HCT116 (cell line): Measurements from ENCODE around the gene HOXB9. TPM values are rescaled to one million over a fixed set of nuclear protein-coding genes. Genes with fewer than 3 reads are reported as not detected.

Source experiments
- ATAC-seq: fragments of 200-7000 bp; cut with Tn5 transposase; 2 replicates; pipeline ENCODE4 v1.9.1; 2020; ENCODE audit warnings: mild to moderate bottlenecking, moderate library complexity
- Bru-seq: library from RNA; stranded (reverse); fragments of 400-500 nt; gene quantifications from one replicate; lab custom pipeline; 2021; lab: Mats Ljungman, UMichigan
- BruChase-seq, 2 experiments: library from RNA; stranded (reverse); fragments of 400-500 nt; gene quantifications; one replicate each; lab custom pipeline; 2021; lab: Mats Ljungman, UMichigan
- BruUV-seq: library from RNA; stranded (reverse); fragments of 400-500 nt; replicated peaks from 2 replicates; lab custom pipeline; 2021; lab: Mats Ljungman, UMichigan
- CTCF ChIA-PET: fragments of 300-600 bp; sonication (Branson Sonifier 250); formaldehyde crosslinking; loops from one replicate; lab custom pipeline; 2021; ENCODE audit warnings: antibody characterized with exemption; lab: Charles Lee
- POLR2A ChIA-PET: fragments of 300-600, 350-600 bp; sonication (Branson Sonifier 250); formaldehyde crosslinking; loops from one replicate; lab custom pipeline; 2021; ENCODE audit warnings: antibody characterized with exemption; lab: Charles Lee
- RAD21 ChIA-PET, 2 experiments: fragments of 300-600 bp; sonication (Branson Sonifier 250); formaldehyde crosslinking; loops; one replicate each; lab custom pipeline; 2023; ENCODE audit warnings: low total read pairs in 2 of 2; ENCODE audit not compliant: uncharacterized antibody in 2 of 2, unreplicated experiment in 2 of 2, low non-redundant PET in 1 of 2; lab: Charles Lee
- DNase-seq: peaks from one replicate; pipeline ENCODE4 v3.0.0-alpha.2; 2010; ENCODE audit warnings: low read depth, low spot score
- H2AFZ ChIP-seq: fragments of 200-600 bp; shearing (Covaris generic), sonication (generic); 2 replicates; pipeline ENCODE4 v1.6.1; 2017; ENCODE audit warnings: low read depth, mixed run types, mixed read lengths, antibody characterized with exemption, low read length; ENCODE audit not compliant: poor library complexity, severe bottlenecking
- H3K27ac ChIP-seq: 2 replicates; pipeline ENCODE4 v1.5.1; 2012; ENCODE audit warnings: low read depth, low read length
- H3K27me3 ChIP-seq: fragments of 200-600 bp; sonication (generic); 2 replicates; pipeline ENCODE4 v1.6.1; 2016; ENCODE audit warnings: mixed run types, low read length, mixed read lengths; ENCODE audit not compliant: insufficient read depth
- H3K36me3 ChIP-seq, 2 experiments: fragments of 200-500 bp in 1 of 2; fragments of 200-600 bp in 1 of 2; sonication (Bioruptor generic) in 1 of 2; sonication (generic) in 1 of 2; 2 replicates each; pipeline versions ENCODE4 v1.5.1 to v1.6.1; 2014 to 2016; ENCODE audit warnings: low read length in 2 of 2, inconsistent platforms in 1 of 2, mixed read lengths in 1 of 2, mixed run types in 1 of 2; ENCODE audit not compliant: insufficient read depth in 2 of 2, control insufficient read depth in 1 of 2
- H3K4me1 ChIP-seq, 2 experiments: fragments of 200-600 bp in 1 of 2; sonication (generic) in 1 of 2; 2 replicates each; pipeline versions ENCODE4 v1.5.1 to v1.6.1; 2012 to 2017; ENCODE audit warnings: low read length in 2 of 2, inconsistent platforms in 1 of 2, mild to moderate bottlenecking in 1 of 2, mixed read lengths in 1 of 2, mixed run types in 1 of 2, moderate library complexity in 1 of 2; ENCODE audit not compliant: insufficient read depth in 2 of 2, control insufficient read depth in 1 of 2
- H3K4me2 ChIP-seq: fragments of 200-600 bp; sonication (generic); 2 replicates; pipeline ENCODE4 v1.6.1; 2017; ENCODE audit warnings: mixed run types, low read length, mixed read lengths
- H3K4me3 ChIP-seq, 2 experiments: fragments of 200-600 bp in 1 of 2; sonication (generic) in 1 of 2; replicated peaks in 1 of 2; 2 replicates each; pipeline ENCODE4 v1.5.1; 2011 to 2016; ENCODE audit warnings: low read length in 2 of 2, control low read depth in 1 of 2, low read depth in 1 of 2, mild to moderate bottlenecking in 1 of 2, mixed read lengths in 1 of 2, mixed run types in 1 of 2
- H3K79me2 ChIP-seq: fragments of 200-600 bp; sonication (generic); 2 replicates; pipeline ENCODE4 v1.6.1; 2017; ENCODE audit warnings: mild to moderate bottlenecking, mixed run types, low read length, moderate library complexity, mixed read lengths; ENCODE audit not compliant: insufficient read depth
- H3K9ac ChIP-seq: fragments of 200-600 bp; sonication (generic); 2 replicates; pipeline ENCODE4 v1.6.1; 2016; ENCODE audit warnings: low read length, mixed read lengths
- H3K9me2 ChIP-seq: fragments of 200-600 bp; sonication (generic), shearing (Covaris generic); 2 replicates; pipeline ENCODE4 v1.6.1; 2017; ENCODE audit warnings: mixed run types, mild to moderate bottlenecking, moderate library complexity; ENCODE audit not compliant: insufficient read depth
- H3K9me3 ChIP-seq, 2 experiments: fragments of 200-500 bp in 1 of 2; fragments of 200-600 bp in 1 of 2; sonication (Bioruptor generic) in 1 of 2; sonication (generic) in 1 of 2; 2 replicates each; pipeline ENCODE4 v1.6.1; 2014 to 2017; ENCODE audit warnings: low read length in 2 of 2, mixed read lengths in 2 of 2, inconsistent platforms in 1 of 2, low read depth in 1 of 2, mild to moderate bottlenecking in 1 of 2, mixed run types in 1 of 2, moderate library complexity in 1 of 2; ENCODE audit not compliant: control insufficient read depth in 1 of 2, insufficient read depth in 1 of 2
- H4K20me1 ChIP-seq: fragments of 200-600 bp; sonication (generic), shearing (Covaris generic); 2 replicates; pipeline ENCODE4 v1.6.1; 2017; ENCODE audit warnings: mixed run types, mild to moderate bottlenecking, moderate library complexity; ENCODE audit not compliant: insufficient read depth
- ATF3 ChIP-seq: IDR thresholded peaks from 2 replicates; pipeline ENCODE4 v1.6.1; 2012
- CBX3 ChIP-seq: IDR thresholded peaks from 2 replicates; pipeline ENCODE4 v1.6.1; 2012; ENCODE audit warnings: low read depth
- CEBPB ChIP-seq: IDR thresholded peaks from 2 replicates; pipeline ENCODE4 v1.6.1; 2012; ENCODE audit warnings: low read depth
- EGR1 ChIP-seq: IDR thresholded peaks from 2 replicates; pipeline ENCODE4 v1.6.1; 2012; ENCODE audit warnings: low read depth
- ELF1 ChIP-seq: IDR thresholded peaks from 2 replicates; pipeline ENCODE4 v1.6.1; 2012; ENCODE audit warnings: low read depth, borderline replicate concordance
- EZH2 ChIP-seq: fragments of 200-600 bp; sonication (generic); IDR thresholded peaks from 2 replicates; pipeline ENCODE4 v1.6.1; 2017; ENCODE audit warnings: antibody characterized with exemption, mixed run types
- FOSL1 ChIP-seq: IDR thresholded peaks from 2 replicates; pipeline ENCODE4 v1.6.1; 2012; ENCODE audit warnings: low read depth
- JUND ChIP-seq: IDR thresholded peaks from 2 replicates; pipeline ENCODE4 v1.6.1; 2012
- MAX ChIP-seq: IDR thresholded peaks from 2 replicates; pipeline ENCODE4 v1.6.1; 2012
- POLR2A ChIP-seq: IDR thresholded peaks from 2 replicates; pipeline ENCODE4 v1.7.0; 2011; ENCODE audit warnings: borderline replicate concordance; ENCODE audit not compliant: insufficient read depth, insufficient read length; ENCODE audit errors: extremely low read depth
- POLR2AphosphoS5 ChIP-seq: IDR thresholded peaks from 2 replicates; pipeline ENCODE4 v1.6.1; 2011; ENCODE audit warnings: mild to moderate bottlenecking, low read depth, low read length, moderate library complexity
- RAD21 ChIP-seq: IDR thresholded peaks from 2 replicates; pipeline ENCODE4 v1.6.1; 2012; ENCODE audit warnings: low read depth, mild to moderate bottlenecking
- REST ChIP-seq: IDR thresholded peaks from 2 replicates; pipeline ENCODE4 v1.6.1; 2012; ENCODE audit warnings: low read depth
- SIN3A ChIP-seq: IDR thresholded peaks from 2 replicates; pipeline ENCODE4 v1.6.1; 2012; ENCODE audit warnings: low read depth
- SP1 ChIP-seq: IDR thresholded peaks from 2 replicates; pipeline ENCODE4 v1.6.1; 2012; ENCODE audit warnings: low read depth
- TCF7L2 ChIP-seq: IDR thresholded peaks from 2 replicates; pipeline ENCODE4 v1.7.0; 2011; ENCODE audit warnings: borderline replicate concordance, inconsistent platforms; ENCODE audit not compliant: insufficient read depth, insufficient read length; ENCODE audit errors: extremely low read depth
- YY1 ChIP-seq: IDR thresholded peaks from 2 replicates; pipeline ENCODE4 v1.6.1; 2011; ENCODE audit warnings: low read length, low read depth, moderate library complexity, mild to moderate bottlenecking; ENCODE audit not compliant: insufficient replicate concordance; ENCODE audit errors: extremely low read depth
- ZFX ChIP-seq: fragments of 450-650 bp; IDR thresholded peaks from 2 replicates; pipeline ENCODE4 v1.6.1; 2017
- ZNF274 ChIP-seq: fragments of 200-500 bp; sonication (Bioruptor generic); IDR thresholded peaks from 2 replicates; pipeline ENCODE4 v1.6.1; 2014; ENCODE audit warnings: mild to moderate bottlenecking, low read depth, low read length, inconsistent platforms
- intact Hi-C: fragments of 100-400 bp; cut with micrococcal nuclease; formaldehyde crosslinking; loops from 2 replicates; pipeline ENCODE4 v1.10.0; 2022
- long read RNA-seq: library from polyadenylated mRNA; unstranded; transcript quantifications from one replicate; pipeline ENCODE4 v2.0.0, GENCODE V29; 2021; ENCODE audit not compliant: unreplicated experiment
- polyA plus RNA-seq: library from polyadenylated mRNA; unstranded; fragments of >200 nt; gene quantifications from 2 replicates; pipeline ENCODE4 v1.2.1, GENCODE V29; 2012; ENCODE audit warnings: missing spikeins
- total RNA-seq: library from RNA; stranded (reverse); gene quantifications from one replicate; pipeline ENCODE4 v1.2.1, GENCODE V29; 2021; ENCODE audit not compliant: unreplicated experiment

HOXB9 gene
- total RNA-seq: 40.1 TPM
- polyA plus RNA-seq: 30.3 and 41.0 TPM in 2 replicates
- percentile 96 among the genes with signal in this experiment for Bru-seq, nascent RNA
- BruChase-seq, experiment 1, labeled RNA remaining after a 6-hour chase: percentile 98 among the genes with signal in this experiment
- BruChase-seq, experiment 2, labeled RNA remaining after a 2-hour chase: percentile 98 among the genes with signal in this experiment
- long read RNA-seq, partial matches to known transcripts: 1 of 3 reads
- long read RNA-seq, other reads (novel, unspliced or antisense): 0 of 3 reads

GRCh38 chr17:48626245-48627117 lies at the start of gene HOXB9:
Gene HOXB9, minus strand, starts transcription at chr17:48626358. Its CDS starts 89 bp downstream, at chr17:48626269.
- Histone ChIP-seq H3K9me2 (no peaks in the 10 kb centered on the region), H3K9me3 (no peaks in the 10 kb centered on the region), H3K27me3 (no peaks in the 10 kb centered on the region), H3K4me1 (peaks cover 15 to 28% of the 10 kb centered on the region in 2 experiments), H3K36me3 (no peaks in the 10 kb centered on the region; a peak in 2 of 4 replicates), H2AFZ (no peak within 1 kb of the TSS), H3K79me2 (peaks cover 42% of the 10 kb centered on the region), H3K9ac (peak within 1 kb of the TSS; percentile 95), H3K4me3 (peak within 1 kb of the TSS; percentile 81 to 86), H3K27ac (peak within 1 kb of the TSS; percentile 95), H3K4me2 (peak within 1 kb of the TSS; percentile 98), H4K20me1 (no peaks in the 10 kb centered on the region)
- no TSS peak for BruUV-seq
- DNase-seq: peak; percentile 88
- ATAC-seq: peak; percentile 68
- ChIA-PET CTCF (interaction anchor here (0.9 to 1.8 kb wide), 8 partner anchors 9 to 367 kb away, joined by 3 to 12 read pairs (median 6); no protein-coding TSS in a partner anchor), RAD21 (interaction anchor here (0.6 to 1.5 kb wide), 3 partner anchors 10 to 404 kb away, joined by 3 to 5 read pairs (median 4); no protein-coding TSS in a partner anchor), POLR2A (interaction anchor here (0.7 to 2.2 kb wide), 15 partner anchors 9 to 578 kb away, joined by 3 to 11 read pairs (median 4); partner anchors contain the start of gene NFE2L1)
- intact Hi-C loops: no loop called here
- no peak; the same call in 1 of the 2 replicates for TF ChIP-seq CEBPB
- peak; percentile 49 for TF ChIP-seq TCF7L2
- no peak for TF ChIP-seq ZNF274
- no peak; the same call in 1 of the 2 replicates for TF ChIP-seq ATF3
- no peak for TF ChIP-seq RAD21
- no peak for TF ChIP-seq REST
- no peak for TF ChIP-seq EZH2
- peak; percentile 80 for TF ChIP-seq SIN3A
- TF ChIP-seq POLR2A: no peak
- TF ChIP-seq MAX: peak; percentile 80; the same call in 1 of the 2 replicates
- peak; percentile 90 for TF ChIP-seq POLR2AphosphoS5
- peak; percentile 99 for TF ChIP-seq EGR1
- TF ChIP-seq SP1: peak; percentile 68
- TF ChIP-seq ELF1: no peak
- TF ChIP-seq ZFX: no peak
- 0 out of 2 replicates have a peak, but pooled peaks have one; percentile 42 for TF ChIP-seq JUND
- no peak for TF ChIP-seq FOSL1
- TF ChIP-seq CBX3: no peak; the same call in 1 of the 2 replicates
- peak; percentile 81 for TF ChIP-seq YY1
